ENCODE data around the gene GNE.

GNE gene

GRCh38 chr9:36169708-36170107 is 88.5 kb downstream of the GNE start:
- DNase-seq (ENCODE audit: low read depth, low spot score) = no peak

GRCh38 chr9:36169166-36169565 is 89.1 kb downstream of the GNE start, which contains the start of gene CCIN:
CCIN (plus strand) TSS chr9:36169388; CDS start chr9:36169503, 115 bp downstream.
- DNase-seq (ENCODE audit: low read depth, low spot score) = no peak

- DNase-seq (ENCODE audit: low read depth, low spot score) = peak; percentile 61
Observed at GRCh38 chr9:36166168-36166927, 91.9 kb downstream of the GNE start.

GRCh38 chr9:36165826-36166167 is 92.5 kb downstream of the GNE start:
- DNase-seq (ENCODE audit: low read depth, low spot score) = no peak

- DNase-seq (ENCODE audit: low read depth, low spot score) = no peak
Observed at GRCh38 chr9:36164989-36165388, 93.3 kb downstream of the GNE start.
